HepG2 (cell line): ENCODE results near the gene TPRA1. TPM values are rescaled to one million over a fixed set of nuclear protein-coding genes. Genes with fewer than 3 reads are reported as not detected.

Experiments
- ATF7-NPFF ChIP-seq: sonication (generic); formaldehyde crosslinking; IDR thresholded peaks from 2 replicates; pipeline ENCODE4 v1.8.1; 2023; ENCODE audit warnings: mild to moderate bottlenecking, low read depth, missing genetic modification reagents, moderate library complexity
- CERS6 ChIP-seq: sonication (generic); formaldehyde crosslinking; IDR thresholded peaks from 2 replicates; pipeline ENCODE4 v1.5.0; 2020; ENCODE audit warnings: missing genetic modification reagents
- CSRNP2 ChIP-seq: sonication (generic); formaldehyde crosslinking; conservative IDR thresholded peaks from 2 replicates; pipeline ENCODE4 v1.8.0; 2022; ENCODE audit warnings: low read depth, missing genetic modification reagents
- DPF2 ChIP-seq: sonication (generic); formaldehyde crosslinking; IDR thresholded peaks from 2 replicates; pipeline ENCODE4 v1.4.0; 2020; ENCODE audit warnings: mild to moderate bottlenecking, low read depth, missing genetic modification reagents, borderline replicate concordance
- FOXO4 ChIP-seq: sonication (generic); formaldehyde crosslinking; conservative IDR thresholded peaks from 2 replicates; pipeline ENCODE4 v1.8.1; 2023; ENCODE audit warnings: missing genetic modification reagents
- GABPB1 ChIP-seq: IDR thresholded peaks from 2 replicates; pipeline ENCODE4 v1.6.1; 2016; ENCODE audit warnings: mild to moderate bottlenecking, missing genetic modification reagents, moderate library complexity, missing compliant biosample characterization
- JARID2 ChIP-seq: sonication (generic); formaldehyde crosslinking; IDR thresholded peaks from 2 replicates; pipeline ENCODE4 v1.8.1; 2023; ENCODE audit warnings: missing genetic modification reagents, inconsistent platforms; ENCODE audit not compliant: insufficient replicate concordance
- JUND ChIP-seq: sonication (generic); formaldehyde crosslinking; IDR thresholded peaks from 2 replicates; pipeline ENCODE4 v1.8.0; 2022; ENCODE audit warnings: mild to moderate bottlenecking, missing genetic modification reagents
- KAT7 ChIP-seq: IDR thresholded peaks from 2 replicates; pipeline ENCODE4 v1.6.1; 2018; ENCODE audit warnings: borderline replicate concordance, missing compliant biosample characterization
- KLF12 ChIP-seq: sonication (generic); formaldehyde crosslinking; IDR thresholded peaks from 2 replicates; pipeline ENCODE4 v1.4.0; 2020; ENCODE audit warnings: missing genetic modification reagents, borderline replicate concordance
- MAX ChIP-seq: IDR thresholded peaks from 2 replicates; pipeline ENCODE4 v1.6.1; 2012; ENCODE audit warnings: inconsistent platforms
- MTA1 ChIP-seq: sonication (generic); formaldehyde crosslinking; IDR thresholded peaks from 2 replicates; pipeline ENCODE4 v1.4.0; 2020; ENCODE audit warnings: missing genetic modification reagents, mild to moderate bottlenecking, borderline replicate concordance
- PHF20 ChIP-seq: sonication (generic); formaldehyde crosslinking; IDR thresholded peaks from 2 replicates; pipeline ENCODE4 v1.5.0; 2020; ENCODE audit warnings: mild to moderate bottlenecking, missing genetic modification reagents
- SRSF1 ChIP-seq: fragments of 200-400 bp; formaldehyde crosslinking; optimal IDR thresholded peaks from 2 replicates; pipeline ENCODE3; 2017; ENCODE audit warnings: mild to moderate bottlenecking, low read depth, low read length, moderate library complexity
- TBX3 ChIP-seq: fragments of 450-650 bp; IDR thresholded peaks from 2 replicates; pipeline ENCODE4 v1.6.1; 2017; ENCODE audit warnings: antibody characterized with exemption, mild to moderate bottlenecking, inconsistent platforms, borderline replicate concordance
- TCF7L2 ChIP-seq: IDR thresholded peaks from 2 replicates; pipeline ENCODE4 v1.6.1; 2011; ENCODE audit warnings: mild to moderate bottlenecking, low read depth, low read length, moderate library complexity
- TEAD3 ChIP-seq: optimal IDR thresholded peaks from 2 replicates; pipeline ENCODE3; 2016; ENCODE audit warnings: borderline replicate concordance
- ZBTB39 ChIP-seq: sonication (generic); formaldehyde crosslinking; IDR thresholded peaks from 2 replicates; pipeline ENCODE4 v1.5.0; 2020; ENCODE audit warnings: missing genetic modification reagents
- ZFAT ChIP-seq: sonication (generic); formaldehyde crosslinking; conservative IDR thresholded peaks from 2 replicates; pipeline ENCODE4 v1.8.1; 2023; ENCODE audit warnings: missing genetic modification reagents, inconsistent platforms
- ZMAT3 ChIP-seq: sonication (generic); formaldehyde crosslinking; conservative IDR thresholded peaks from 2 replicates; pipeline ENCODE4 v1.7.0; 2021; ENCODE audit warnings: missing genetic modification reagents
- ZNF3 ChIP-seq: IDR thresholded peaks from 2 replicates; pipeline ENCODE4 v1.7.0; 2017; ENCODE audit warnings: inconsistent platforms
- ZNF484 ChIP-seq: sonication (generic); formaldehyde crosslinking; IDR thresholded peaks from 2 replicates; pipeline ENCODE4 v1.5.1; 2020; ENCODE audit warnings: mild to moderate bottlenecking, low read depth, missing genetic modification reagents, borderline replicate concordance
- ZNF563 ChIP-seq: sonication (generic); formaldehyde crosslinking; IDR thresholded peaks from 2 replicates; pipeline ENCODE4 v1.8.0; 2022; ENCODE audit warnings: mild to moderate bottlenecking, moderate library complexity, missing genetic modification reagents
- ZNF879 ChIP-seq: sonication (generic); formaldehyde crosslinking; IDR thresholded peaks from 2 replicates; pipeline ENCODE4 v1.8.1; 2023; ENCODE audit warnings: missing genetic modification reagents
- polyA plus RNA-seq, 8 experiments: library from polyadenylated mRNA; depleted of rRNA in 3 of 8; stranded (reverse) in 7 of 8; unstranded in 1 of 8; fragments of >200 nt; fragmentation: Illumina TruSeq in 4 of 8; extraction: Trizol in 4 of 8; gene quantifications; 2 replicates each; pipeline versions ENCODE4 v1.2.1 to v1.2.3, GENCODE V29; 2011 to 2016; ENCODE audit warnings: low read depth in 4 of 8, missing spikeins in 1 of 8, mixed read lengths in 1 of 8; ENCODE audit not compliant: insufficient read depth in 1 of 8
- total RNA-seq, 5 experiments: library from RNA; depleted of rRNA; stranded (reverse); fragments of >200 nt; fragmentation: Illumina TruSeq; extraction: Trizol; gene quantifications; 2 replicates each; pipeline ENCODE4 v1.2.3, GENCODE V29; 2016; ENCODE audit warnings: low read depth in 1 of 5

The TPRA1 gene
- total and polyA plus RNA-seq, 2 of the 13 experiments (the other 11 are each of a cell fraction or from before 2014, with no cell fraction given): 25.4 to 25.8 TPM

- no peak for TF ChIP-seq DPF2 (CRISPR knock-in tag)
- TF ChIP-seq ATF7-NPFF: peak; percentile 66
- TF ChIP-seq FOXO4 (CRISPR knock-in tag): no peak
- peak; percentile 55 for TF ChIP-seq PHF20
- peak; percentile 20; the same call in 1 of the 2 replicates for TF ChIP-seq ZMAT3 (CRISPR knock-in tag)
- TF ChIP-seq CERS6 (CRISPR knock-in tag): no peak
- TF ChIP-seq ZNF484 (CRISPR knock-in tag): no peak
- no peak; the same call in 1 of the 2 replicates for TF ChIP-seq MTA1 (CRISPR knock-in tag)
- TF ChIP-seq TCF7L2: no peak
- peak; percentile 61 for TF ChIP-seq GABPB1 (CRISPR knock-in tag)
- no peak for TF ChIP-seq ZFAT (CRISPR knock-in tag)
- peak; percentile 55; the same call in 1 of the 2 replicates for TF ChIP-seq KLF12
- TF ChIP-seq TEAD3 (CRISPR knock-in tag): no peak
- no peak for TF ChIP-seq JUND (CRISPR knock-in tag)
- TF ChIP-seq ZNF879 (CRISPR knock-in tag): no peak
- TF ChIP-seq CSRNP2 (CRISPR knock-in tag): no peak
- peak; percentile 43; the same call in 1 of the 2 replicates for TF ChIP-seq KAT7 (CRISPR knock-in tag)
- TF ChIP-seq JARID2: no peak
- no peak for TF ChIP-seq ZBTB39 (CRISPR knock-in tag)
- peak; percentile 70 for TF ChIP-seq ZNF563
- no peak for TF ChIP-seq ZNF3
- TF ChIP-seq TBX3: no peak
- no peak for TF ChIP-seq SRSF1
- TF ChIP-seq MAX: peak; percentile 95
These were observed at the start of gene TPRA1 (continued) for GRCh38 chr3:127590593-127591465.
